Thyroid gland (tissue), 4 donors: Measurements from ENCODE around the gene NFYB. TPM values are rescaled to one million over a fixed set of nuclear protein-coding genes. Genes with fewer than 3 reads are reported as not detected.

Experiments used
- DNase-seq, 2 donors: peaks; one replicate each; pipeline ENCODE4 v3.0.0-alpha.2; 2019
- H3K27ac ChIP-seq, 3 donors: fragments of 200-600 bp; sonication (generic); 1 replicate in 2 of 3; 2 replicates in 1 of 3; pipeline ENCODE4 v1.5.1; 2016 to 2019; ENCODE audit warnings: mild to moderate bottlenecking in 1 of 3, moderate library complexity in 1 of 3
- H3K27me3 ChIP-seq: fragments of 200-600 bp; sonication (generic); one replicate; pipeline ENCODE4 v1.5.1; 2019
- H3K36me3 ChIP-seq, 2 donors: fragments of 200-600 bp; sonication (generic); one replicate each; pipeline ENCODE4 v1.5.1; 2016 to 2019
- H3K4me1 ChIP-seq, 2 donors: fragments of 200-600 bp; sonication (generic); one replicate each; pipeline ENCODE4 v1.5.1; 2017 to 2019
- H3K4me3 ChIP-seq, 3 donors: fragments of 200-600 bp; sonication (generic); replicated peaks in 1 of 3; 1 replicate in 2 of 3; 2 replicates in 1 of 3; pipeline ENCODE4 v1.5.1; 2016; ENCODE audit warnings: mild to moderate bottlenecking in 1 of 3
- H3K9me3 ChIP-seq: fragments of 200-600 bp; sonication (generic); one replicate; pipeline ENCODE4 v1.5.1; 2017
- POLR2A ChIP-seq, 2 donors: fragments of 450-650 bp; IDR thresholded peaks; one replicate each; pipeline ENCODE4 v1.6.1; 2017; ENCODE audit warnings: antibody characterized with exemption in 2 of 2, mild to moderate bottlenecking in 2 of 2, moderate library complexity in 1 of 2
- WGBS, 2 donors: methylation state at CpG; one replicate each; pipeline ENCODE4 v1.1.5; 2017; 5-methylcytosine and 5-hydroxymethylcytosine counted together
- intact Hi-C: fragments of 100-400 bp; cut with DNase I; formaldehyde crosslinking; loops from one replicate; pipeline ENCODE4 v1.15.1; 2023
- total RNA-seq, 4 donors: library from RNA; depleted of rRNA; stranded (reverse); fragments of >200 nt; gene quantifications; one replicate each; pipeline ENCODE4 v1.2.3, GENCODE V29; 2016
- TF ChIP-seq, protein P1 (sequence below), 6 experiments: fragments of 200-600 bp in 3 of 6; fragments of 450-650 bp in 3 of 6; sonication (generic) in 3 of 6; IDR thresholded peaks; one replicate each; pipeline ENCODE4 v1.5.1; 2016 to 2019; ENCODE audit warnings: antibody characterized with exemption in 6 of 6, mild to moderate bottlenecking in 2 of 6, inconsistent platforms in 1 of 6, moderate library complexity in 1 of 6

NFYB gene
- total RNA-seq, 4 donors from 2014 or later: 24.7 to 53.1 (median 37.1) TPM

- Histone ChIP-seq H3K9me3 (no peaks in the 10 kb centered on the region), H3K36me3 (peaks cover 27 to 46% of the 10 kb centered on the region in 2 donors), H3K27ac (no peak overlapping the region), H3K4me1 (no peaks in the 10 kb centered on the region), H3K27me3 (no peaks in the 10 kb centered on the region), H3K4me3 (no peak overlapping the region)
- WGBS, 2 donors: 90 to 92% methylated on average over 4 of the region's 4 CpGs
- TF ChIP-seq, protein P1, sequence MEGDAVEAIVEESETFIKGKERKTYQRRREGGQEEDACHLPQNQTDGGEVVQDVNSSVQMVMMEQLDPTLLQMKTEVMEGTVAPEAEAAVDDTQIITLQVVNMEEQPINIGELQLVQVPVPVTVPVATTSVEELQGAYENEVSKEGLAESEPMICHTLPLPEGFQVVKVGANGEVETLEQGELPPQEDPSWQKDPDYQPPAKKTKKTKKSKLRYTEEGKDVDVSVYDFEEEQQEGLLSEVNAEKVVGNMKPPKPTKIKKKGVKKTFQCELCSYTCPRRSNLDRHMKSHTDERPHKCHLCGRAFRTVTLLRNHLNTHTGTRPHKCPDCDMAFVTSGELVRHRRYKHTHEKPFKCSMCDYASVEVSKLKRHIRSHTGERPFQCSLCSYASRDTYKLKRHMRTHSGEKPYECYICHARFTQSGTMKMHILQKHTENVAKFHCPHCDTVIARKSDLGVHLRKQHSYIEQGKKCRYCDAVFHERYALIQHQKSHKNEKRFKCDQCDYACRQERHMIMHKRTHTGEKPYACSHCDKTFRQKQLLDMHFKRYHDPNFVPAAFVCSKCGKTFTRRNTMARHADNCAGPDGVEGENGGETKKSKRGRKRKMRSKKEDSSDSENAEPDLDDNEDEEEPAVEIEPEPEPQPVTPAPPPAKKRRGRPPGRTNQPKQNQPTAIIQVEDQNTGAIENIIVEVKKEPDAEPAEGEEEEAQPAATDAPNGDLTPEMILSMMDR (IDR thresholded peaks at IDR 0.05): no peak
- no peak for TF ChIP-seq POLR2A (IDR thresholded peaks at IDR 0.05)
- intact Hi-C loops: no loop called here
- no peak for DNase-seq
Observed at GRCh38 chr12:104091136-104091535, 46.9 kb downstream of the NFYB start.

- Histone ChIP-seq H3K9me3 (no peaks in the 10 kb centered on the region), H3K36me3 (peaks cover 27 to 43% of the 10 kb centered on the region in 2 donors), H3K27me3 (no peaks in the 10 kb centered on the region), H3K4me1 (no peaks in the 10 kb centered on the region), H3K27ac (no peak overlapping the region), H3K4me3 (no peak overlapping the region)
- intact Hi-C loops: no loop called here
- 100% methylated on average over 1 of the region's 1 CpG for WGBS, 2 donors
- DNase-seq: no peak
- TF ChIP-seq, protein P1 (IDR thresholded peaks at IDR 0.05): no peak
- no peak for TF ChIP-seq POLR2A (IDR thresholded peaks at IDR 0.05)
Observed at GRCh38 chr12:104090685-104091084, 47.3 kb downstream of the NFYB start.

GRCh38 chr12:104083769-104084475 lies 54.1 kb downstream of the NFYB start:
- WGBS, 2 donors: 96% methylated on average over 8 of the region's 8 CpGs
- Histone ChIP-seq H3K4me1 (no peaks in the 10 kb centered on the region), H3K9me3 (no peaks in the 10 kb centered on the region), H3K27ac (no peak overlapping the region), H3K27me3 (no peaks in the 10 kb centered on the region), H3K36me3 (peaks cover 32 to 37% of the 10 kb centered on the region in 2 donors), H3K4me3 (no peak overlapping the region)
- DNase-seq: no peak
- intact Hi-C loops: no loop called here
- TF ChIP-seq POLR2A (IDR thresholded peaks at IDR 0.05): no peak
- TF ChIP-seq, protein P1 (IDR thresholded peaks at IDR 0.05): no peak

- H3K27ac ChIP-seq: no peak overlapping the region
- no peak for TF ChIP-seq POLR2A (IDR thresholded peaks at IDR 0.05)
- TF ChIP-seq, protein P1 (IDR thresholded peaks at IDR 0.05): no peak
- 85 to 89% methylated on average over 1 of the region's 1 CpG for WGBS, 2 donors
- no peaks in the 10 kb centered on the region for H3K27me3 ChIP-seq
- H3K4me1 ChIP-seq: no peaks in the 10 kb centered on the region
- H3K36me3 ChIP-seq: peaks cover 11 to 14% of the 10 kb centered on the region in 2 donors
- H3K4me3 ChIP-seq: no peak overlapping the region
- intact Hi-C loops: no loop called here
- no peak for DNase-seq
- H3K9me3 ChIP-seq: no peaks in the 10 kb centered on the region
Observed at GRCh38 chr12:104080764-104081163, 57.2 kb downstream of the NFYB start.

GRCh38 chr12:104079024-104079423 lies 59.0 kb downstream of the NFYB start:
- intact Hi-C loops: no loop called here
- DNase-seq: no peak
- no peak overlapping the region for H3K4me3 ChIP-seq
- H3K27me3 ChIP-seq: no peaks in the 10 kb centered on the region
- peaks cover 11 to 14% of the 10 kb centered on the region in 2 donors for H3K36me3 ChIP-seq
- WGBS, 2 donors: 93 to 100% methylated on average over 1 of the region's 1 CpG
- no peak overlapping the region for H3K27ac ChIP-seq
- no peaks in the 10 kb centered on the region for H3K9me3 ChIP-seq
- TF ChIP-seq, protein P1 (IDR thresholded peaks at IDR 0.05): no peak
- TF ChIP-seq POLR2A (IDR thresholded peaks at IDR 0.05): no peak
- no peaks in the 10 kb centered on the region for H3K4me1 ChIP-seq
